OCI-LY7 (cell line): Measurements from ENCODE around the gene C1orf21.

Experiments
- EZH2phosphoT487 ChIP-seq: fragments of 200-600 bp; sonication (generic); IDR thresholded peaks from 2 replicates; pipeline ENCODE4 v1.6.1; 2018; ENCODE audit warnings: low read depth, borderline replicate concordance, mild to moderate bottlenecking, mixed run types, antibody characterized with exemption, low read length, moderate library complexity, mixed read lengths
- TF ChIP-seq, protein P1 (sequence below): fragments of 200-600 bp; sonication (generic); conservative IDR thresholded peaks from 2 replicates; pipeline ENCODE4 v1.5.1; 2014; ENCODE audit warnings: mild to moderate bottlenecking, antibody characterized with exemption, low read length, moderate library complexity, mixed read lengths

GRCh38 chr1:184379111-184379752 lies 7.6 kb upstream of the C1orf21 start:
- TF ChIP-seq, protein P1, sequence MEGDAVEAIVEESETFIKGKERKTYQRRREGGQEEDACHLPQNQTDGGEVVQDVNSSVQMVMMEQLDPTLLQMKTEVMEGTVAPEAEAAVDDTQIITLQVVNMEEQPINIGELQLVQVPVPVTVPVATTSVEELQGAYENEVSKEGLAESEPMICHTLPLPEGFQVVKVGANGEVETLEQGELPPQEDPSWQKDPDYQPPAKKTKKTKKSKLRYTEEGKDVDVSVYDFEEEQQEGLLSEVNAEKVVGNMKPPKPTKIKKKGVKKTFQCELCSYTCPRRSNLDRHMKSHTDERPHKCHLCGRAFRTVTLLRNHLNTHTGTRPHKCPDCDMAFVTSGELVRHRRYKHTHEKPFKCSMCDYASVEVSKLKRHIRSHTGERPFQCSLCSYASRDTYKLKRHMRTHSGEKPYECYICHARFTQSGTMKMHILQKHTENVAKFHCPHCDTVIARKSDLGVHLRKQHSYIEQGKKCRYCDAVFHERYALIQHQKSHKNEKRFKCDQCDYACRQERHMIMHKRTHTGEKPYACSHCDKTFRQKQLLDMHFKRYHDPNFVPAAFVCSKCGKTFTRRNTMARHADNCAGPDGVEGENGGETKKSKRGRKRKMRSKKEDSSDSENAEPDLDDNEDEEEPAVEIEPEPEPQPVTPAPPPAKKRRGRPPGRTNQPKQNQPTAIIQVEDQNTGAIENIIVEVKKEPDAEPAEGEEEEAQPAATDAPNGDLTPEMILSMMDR: peak; percentile 28
- no peak for TF ChIP-seq EZH2phosphoT487
